Measurements from ENCODE around the gene PPFIA1. TPM values are rescaled to one million over a fixed set of nuclear protein-coding genes. Genes with fewer than 3 reads are reported as not detected.

The PPFIA1 gene
- total RNA-seq, 4 donors from 2014 or later = 34.9 to 141 (median 69.7) TPM

- no peaks in the 10 kb centered on the region for H3K27me3 ChIP-seq
- H3K36me3 ChIP-seq = peaks cover 100% of the 10 kb centered on the region
- H3K4me1 ChIP-seq = peaks cover 6% of the 10 kb centered on the region
- H3K9me3 ChIP-seq = no peaks in the 10 kb centered on the region
- H3K27ac ChIP-seq = no peak overlapping the region
- 93% methylated on average over 14 of the region's 28 CpGs for WGBS
- no peak overlapping the region for H3K4me3 ChIP-seq
- TF ChIP-seq POLR2AphosphoS5 (IDR thresholded peaks at IDR 0.05) (no peak), POLR2A (IDR thresholded peaks at IDR 0.05) (no peak), EP300 (IDR thresholded peaks at IDR 0.05) (no peak)
- TF ChIP-seq, protein P1, sequence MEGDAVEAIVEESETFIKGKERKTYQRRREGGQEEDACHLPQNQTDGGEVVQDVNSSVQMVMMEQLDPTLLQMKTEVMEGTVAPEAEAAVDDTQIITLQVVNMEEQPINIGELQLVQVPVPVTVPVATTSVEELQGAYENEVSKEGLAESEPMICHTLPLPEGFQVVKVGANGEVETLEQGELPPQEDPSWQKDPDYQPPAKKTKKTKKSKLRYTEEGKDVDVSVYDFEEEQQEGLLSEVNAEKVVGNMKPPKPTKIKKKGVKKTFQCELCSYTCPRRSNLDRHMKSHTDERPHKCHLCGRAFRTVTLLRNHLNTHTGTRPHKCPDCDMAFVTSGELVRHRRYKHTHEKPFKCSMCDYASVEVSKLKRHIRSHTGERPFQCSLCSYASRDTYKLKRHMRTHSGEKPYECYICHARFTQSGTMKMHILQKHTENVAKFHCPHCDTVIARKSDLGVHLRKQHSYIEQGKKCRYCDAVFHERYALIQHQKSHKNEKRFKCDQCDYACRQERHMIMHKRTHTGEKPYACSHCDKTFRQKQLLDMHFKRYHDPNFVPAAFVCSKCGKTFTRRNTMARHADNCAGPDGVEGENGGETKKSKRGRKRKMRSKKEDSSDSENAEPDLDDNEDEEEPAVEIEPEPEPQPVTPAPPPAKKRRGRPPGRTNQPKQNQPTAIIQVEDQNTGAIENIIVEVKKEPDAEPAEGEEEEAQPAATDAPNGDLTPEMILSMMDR (IDR thresholded peaks at IDR 0.05) = no peak
- DNase-seq (ENCODE audit: low spot score in 2 of 2) = no peak
Measured at GRCh38 chr11:70414341-70415100, 144.0 kb downstream of the PPFIA1 start.

- H3K36me3 ChIP-seq = peaks cover 100% of the 10 kb centered on the region
- TF ChIP-seq POLR2A (IDR thresholded peaks at IDR 0.05) (no peak), EP300 (IDR thresholded peaks at IDR 0.05) (no peak), POLR2AphosphoS5 (IDR thresholded peaks at IDR 0.05) (no peak)
- TF ChIP-seq, protein P1 (IDR thresholded peaks at IDR 0.05) = no peak
- H3K27ac ChIP-seq = no peak overlapping the region
- peaks cover 6% of the 10 kb centered on the region for H3K4me1 ChIP-seq
- no peak overlapping the region for H3K4me3 ChIP-seq
- DNase-seq (ENCODE audit: low spot score in 2 of 2) = no peak
- H3K9me3 ChIP-seq = no peaks in the 10 kb centered on the region
- WGBS = 78% methylated on average over 10 of the region's 10 CpGs
- H3K27me3 ChIP-seq = no peaks in the 10 kb centered on the region
Measured at GRCh38 chr11:70415191-70415590, 144.7 kb downstream of the PPFIA1 start.

DNA sequence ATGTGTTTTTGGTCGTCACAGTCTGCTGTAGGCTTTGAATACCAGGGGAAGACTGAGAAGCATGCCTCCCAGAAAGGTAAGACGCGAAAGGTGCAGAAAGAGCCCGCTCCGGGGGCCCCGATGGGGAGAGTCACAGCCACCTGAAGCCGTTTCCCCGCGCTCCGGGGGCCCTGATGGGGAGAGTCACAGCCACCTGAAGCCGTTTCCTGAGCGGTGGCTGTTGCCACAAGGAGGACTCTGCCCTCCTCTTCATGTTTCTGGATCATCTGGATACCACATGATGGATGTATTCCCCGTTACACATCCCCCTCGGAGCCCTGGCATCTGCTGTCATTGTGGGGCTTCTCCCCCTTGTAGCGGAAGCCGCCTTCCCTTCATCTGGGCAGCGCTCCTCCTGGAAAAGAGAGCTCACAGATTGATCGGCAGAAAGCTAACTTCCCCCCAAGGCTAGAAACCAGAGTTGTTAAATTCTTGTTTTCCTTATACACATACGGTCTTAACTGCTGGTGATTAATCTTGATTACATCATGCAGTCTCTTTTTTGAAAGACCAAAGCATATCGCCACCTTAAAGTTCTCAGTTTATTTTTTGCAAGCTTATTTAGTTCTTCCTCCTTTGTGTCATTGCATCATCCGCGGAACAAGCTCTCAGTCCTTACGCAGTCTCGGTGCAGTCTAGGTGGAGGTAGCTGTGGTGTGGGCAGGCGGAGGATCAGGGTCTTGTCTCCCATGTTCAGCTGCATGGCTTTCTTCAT, 145.3 kb downstream of the PPFIA1 start:
- 76% methylated on average over 23 of the region's 25 CpGs for WGBS
- H3K27me3 ChIP-seq = no peaks in the 10 kb centered on the region
- H3K36me3 ChIP-seq = peaks cover 100% of the 10 kb centered on the region
- TF ChIP-seq, protein P1 (IDR thresholded peaks at IDR 0.05) = no peak
- TF ChIP-seq POLR2A (IDR thresholded peaks at IDR 0.05) (no peak), POLR2AphosphoS5 (IDR thresholded peaks at IDR 0.05) (no peak), EP300 (IDR thresholded peaks at IDR 0.05) (no peak)
- H3K4me1 ChIP-seq = peaks cover 6% of the 10 kb centered on the region
- H3K4me3 ChIP-seq = no peak overlapping the region
- no peak for DNase-seq (ENCODE audit: low spot score in 2 of 2)
- H3K9me3 ChIP-seq = no peaks in the 10 kb centered on the region
- H3K27ac ChIP-seq = no peak overlapping the region

DNA sequence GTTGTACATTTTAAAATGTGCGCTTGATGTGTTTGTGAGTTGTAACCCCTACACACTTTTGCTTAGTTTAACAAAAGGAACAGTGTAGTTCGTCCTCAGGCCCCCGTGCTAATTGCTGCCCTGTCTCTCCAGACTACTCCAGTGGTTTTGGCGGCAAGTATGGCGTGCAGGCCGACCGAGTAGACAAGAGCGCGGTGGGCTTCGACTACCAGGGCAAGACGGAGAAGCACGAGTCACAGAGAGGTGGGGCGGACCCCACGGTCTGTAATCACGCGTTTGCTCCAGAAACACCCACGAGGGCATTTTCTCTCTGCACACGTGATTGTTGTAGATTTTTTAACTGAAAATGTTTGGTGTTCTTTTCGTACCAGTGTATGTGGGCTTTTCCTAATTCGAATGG, 146.4 kb downstream of the PPFIA1 start:
- H3K36me3 ChIP-seq = peaks cover 100% of the 10 kb centered on the region
- no peak for TF ChIP-seq EP300 (IDR thresholded peaks at IDR 0.05)
- TF ChIP-seq POLR2A (IDR thresholded peaks at IDR 0.05) = no peak
- TF ChIP-seq POLR2AphosphoS5 (IDR thresholded peaks at IDR 0.05) = no peak
- TF ChIP-seq, protein P1 (IDR thresholded peaks at IDR 0.05) = no peak
- no peak for DNase-seq (ENCODE audit: low spot score in 2 of 2)
- no peaks in the 10 kb centered on the region for H3K27me3 ChIP-seq
- peaks cover 6% of the 10 kb centered on the region for H3K4me1 ChIP-seq
- no peak overlapping the region for H3K27ac ChIP-seq
- H3K4me3 ChIP-seq = no peak overlapping the region
- WGBS = 91% methylated on average over 20 of the region's 20 CpGs
- no peaks in the 10 kb centered on the region for H3K9me3 ChIP-seq

- H3K4me3 ChIP-seq = no peak overlapping the region
- peaks cover 6% of the 10 kb centered on the region for H3K4me1 ChIP-seq
- peaks cover 100% of the 10 kb centered on the region for H3K36me3 ChIP-seq
- no peak for TF ChIP-seq EP300 (IDR thresholded peaks at IDR 0.05)
- TF ChIP-seq POLR2AphosphoS5 (IDR thresholded peaks at IDR 0.05) = no peak
- no peak for TF ChIP-seq POLR2A (IDR thresholded peaks at IDR 0.05)
- TF ChIP-seq, protein P1 (IDR thresholded peaks at IDR 0.05) = no peak
- no peak for DNase-seq (ENCODE audit: low spot score in 2 of 2)
- H3K27me3 ChIP-seq = no peaks in the 10 kb centered on the region
- WGBS = 96% methylated on average over 12 of the region's 12 CpGs
- no peak overlapping the region for H3K27ac ChIP-seq
- no peaks in the 10 kb centered on the region for H3K9me3 ChIP-seq
Measured at GRCh38 chr11:70418130-70418529, 147.6 kb downstream of the PPFIA1 start.
